ENCODE data around the gene ZNF839.

DNA sequence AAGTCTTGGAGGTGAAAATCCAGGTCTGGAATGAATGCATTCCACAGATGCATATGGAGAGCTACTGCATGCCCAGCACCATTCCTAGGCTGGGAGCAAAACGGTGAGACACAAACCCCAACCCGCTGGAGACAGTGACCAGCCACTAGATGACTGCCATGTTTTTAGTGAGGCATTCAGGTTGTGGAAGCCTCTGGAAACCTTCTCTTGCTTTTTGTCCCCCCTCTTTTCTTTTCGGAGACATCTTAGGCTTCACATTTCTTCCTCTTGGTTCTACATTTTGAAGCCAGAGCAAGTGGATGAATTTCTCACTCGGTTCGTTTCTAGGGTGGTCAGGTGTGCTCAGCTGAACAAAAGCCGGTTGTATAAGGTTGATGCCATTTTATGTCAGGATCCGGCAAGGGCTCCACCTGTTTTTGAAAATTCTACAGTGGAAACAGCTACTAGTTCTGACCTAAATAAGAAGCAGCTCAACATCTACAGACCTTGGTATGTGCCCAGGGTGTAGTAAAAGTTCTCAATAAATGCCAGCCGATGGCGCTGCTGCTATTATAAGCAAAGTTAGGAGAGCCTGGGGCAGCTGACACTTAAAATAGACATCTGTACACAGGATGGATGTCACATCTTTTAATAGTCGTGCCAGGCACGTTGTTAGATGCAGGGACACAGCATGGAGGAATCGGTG lies 1.8 kb upstream of the ZNF839 start:
- TF ChIP-seq, protein P1, sequence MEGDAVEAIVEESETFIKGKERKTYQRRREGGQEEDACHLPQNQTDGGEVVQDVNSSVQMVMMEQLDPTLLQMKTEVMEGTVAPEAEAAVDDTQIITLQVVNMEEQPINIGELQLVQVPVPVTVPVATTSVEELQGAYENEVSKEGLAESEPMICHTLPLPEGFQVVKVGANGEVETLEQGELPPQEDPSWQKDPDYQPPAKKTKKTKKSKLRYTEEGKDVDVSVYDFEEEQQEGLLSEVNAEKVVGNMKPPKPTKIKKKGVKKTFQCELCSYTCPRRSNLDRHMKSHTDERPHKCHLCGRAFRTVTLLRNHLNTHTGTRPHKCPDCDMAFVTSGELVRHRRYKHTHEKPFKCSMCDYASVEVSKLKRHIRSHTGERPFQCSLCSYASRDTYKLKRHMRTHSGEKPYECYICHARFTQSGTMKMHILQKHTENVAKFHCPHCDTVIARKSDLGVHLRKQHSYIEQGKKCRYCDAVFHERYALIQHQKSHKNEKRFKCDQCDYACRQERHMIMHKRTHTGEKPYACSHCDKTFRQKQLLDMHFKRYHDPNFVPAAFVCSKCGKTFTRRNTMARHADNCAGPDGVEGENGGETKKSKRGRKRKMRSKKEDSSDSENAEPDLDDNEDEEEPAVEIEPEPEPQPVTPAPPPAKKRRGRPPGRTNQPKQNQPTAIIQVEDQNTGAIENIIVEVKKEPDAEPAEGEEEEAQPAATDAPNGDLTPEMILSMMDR (IDR thresholded peaks at IDR 0.05) = no peak
- TF ChIP-seq POLR2A (IDR thresholded peaks at IDR 0.05) = no peak
